Measurements from ENCODE around the gene FOXC2. TPM values are rescaled to one million over a fixed set of nuclear protein-coding genes. Genes with fewer than 3 reads are reported as not detected.

Gene FOXC2
- total and polyA plus RNA-seq, 7 donors: under 0.01 to 0.81 (median 0.39) TPM; not detected in 1

- H3K4me1 ChIP-seq: peaks cover 0 to 15% (median 14%) of the 10 kb centered on the region in 4 donors
- intact Hi-C loops (cut with DNase I): no loop called here
- no peak overlapping the region for H3K4me3 ChIP-seq
- 94 to 95% methylated on average over 15 of the region's 15 CpGs for WGBS, 2 donors
- DNase-seq: peak; percentile 62
- no peaks in the 10 kb centered on the region for H3K9me3 ChIP-seq
- peaks cover 0 to 7% (median 3%) of the 10 kb centered on the region in 4 donors for H3K36me3 ChIP-seq
- TF ChIP-seq CTCF (IDR thresholded peaks at IDR 0.05): no peak
- TF ChIP-seq POLR2AphosphoS5 (IDR thresholded peaks at IDR 0.05): no peak
- no peak for TF ChIP-seq EP300 (IDR thresholded peaks at IDR 0.05)
- no peak for TF ChIP-seq POLR2A (IDR thresholded peaks at IDR 0.05)
- H3K27ac ChIP-seq: no peak overlapping the region
- no peaks in the 10 kb centered on the region for H3K27me3 ChIP-seq
Measured at GRCh38 chr16:86527366-86527765, 39.3 kb upstream of the FOXC2 start.

- Histone ChIP-seq H3K27ac (no peak overlapping the region), H3K4me1 (peaks cover 0 to 15% (median 14%) of the 10 kb centered on the region in 4 donors), H3K4me3 (no peak overlapping the region), H3K36me3 (peaks cover 0 to 9% (median 4%) of the 10 kb centered on the region in 4 donors), H3K27me3 (no peaks in the 10 kb centered on the region), H3K9me3 (no peaks in the 10 kb centered on the region)
- 94% methylated on average over 38 of the region's 38 CpGs for WGBS, 2 donors
- TF ChIP-seq POLR2A (IDR thresholded peaks at IDR 0.05) (no peak), CTCF (IDR thresholded peaks at IDR 0.05) (no peak), POLR2AphosphoS5 (IDR thresholded peaks at IDR 0.05) (no peak)
- intact Hi-C loops (cut with DNase I): no loop called here
- peak; percentile 63 for DNase-seq
Measured at GRCh38 chr16:86528061-86528929, 38.3 kb upstream of the FOXC2 start.

- 81 to 88% methylated on average over 8 of the region's 8 CpGs for WGBS, 2 donors
Measured at GRCh38 chr16:86529160-86529559, 37.5 kb upstream of the FOXC2 start.

More at GRCh38 chr16:86529160-86529559, 37.5 kb upstream of the FOXC2 start:
- no peak overlapping the region for H3K4me3 ChIP-seq
- TF ChIP-seq POLR2AphosphoS5 (IDR thresholded peaks at IDR 0.05): no peak
- no peak for TF ChIP-seq POLR2A (IDR thresholded peaks at IDR 0.05)
- TF ChIP-seq CTCF (IDR thresholded peaks at IDR 0.05): no peak
- no peak for TF ChIP-seq EP300 (IDR thresholded peaks at IDR 0.05)
- DNase-seq: peak; percentile 36
- H3K27me3 ChIP-seq: no peaks in the 10 kb centered on the region
- H3K9me3 ChIP-seq: no peaks in the 10 kb centered on the region
- intact Hi-C loops (cut with DNase I): no loop called here
- H3K4me1 ChIP-seq: peaks cover 0 to 15% (median 14%) of the 10 kb centered on the region in 4 donors
- H3K36me3 ChIP-seq: peaks cover 0 to 15% (median 4%) of the 10 kb centered on the region in 4 donors
- no peak overlapping the region for H3K27ac ChIP-seq

Measured in sigmoid colon (tissue), 7 donors.